SU-DHL-6 (cell line): ENCODE results near the gene ALDH1A3.

Experiments used
- CTCF ChIP-seq: fragments of 200-600 bp; sonication (generic); IDR thresholded peaks from one replicate; pipeline ENCODE4 v1.5.1; 2017; ENCODE audit warnings: antibody characterized with exemption, mild to moderate bottlenecking, low read length, moderate library complexity; ENCODE audit not compliant: insufficient read depth, poor library complexity, severe bottlenecking
- EZH2phosphoT487 ChIP-seq: fragments of 200-600 bp; sonication (generic), shearing (Covaris generic); conservative IDR thresholded peaks from 2 replicates; pipeline ENCODE4 v1.6.1; 2018; ENCODE audit warnings: mild to moderate bottlenecking, antibody characterized with exemption, low read length, moderate library complexity, mixed read lengths

DNA sequence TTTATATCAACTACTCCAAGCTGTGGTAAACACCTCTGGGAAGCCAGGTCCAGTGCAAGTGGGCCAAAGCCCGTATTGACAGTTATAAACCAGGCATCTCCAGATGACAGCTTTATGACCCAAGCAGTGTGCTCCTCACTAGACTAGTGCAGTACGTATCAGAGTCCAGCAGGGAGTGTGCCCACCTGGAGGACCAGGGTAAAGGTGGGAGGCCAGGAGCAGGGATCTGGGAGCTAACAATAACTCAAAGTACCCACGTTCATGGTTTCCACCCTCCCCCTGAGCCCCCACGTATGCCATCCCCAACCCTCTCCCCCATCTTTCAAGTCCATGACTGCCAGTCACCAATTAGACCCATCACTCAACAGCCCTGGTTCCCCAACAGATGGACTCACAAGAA lies 27.0 kb upstream of the ALDH1A3 start:
- TF ChIP-seq CTCF (no peak), EZH2phosphoT487 (no peak)
